HG03457 (cell line): ENCODE data around the gene EBI3.
"Not testable (repeated sequence)": the region's sequence is repeated elsewhere in the genome, so short reads cannot be mapped to it uniquely, and the experiment has no call there.

Experiments used
- ATAC-seq: cut with Tn5 transposase; IDR thresholded peaks from one replicate; pipeline ENCODE4 v1.9.1; 2021; ENCODE audit warnings: moderate number of reproducible peaks; ENCODE audit not compliant: unreplicated experiment

Gene EBI3

DNA sequence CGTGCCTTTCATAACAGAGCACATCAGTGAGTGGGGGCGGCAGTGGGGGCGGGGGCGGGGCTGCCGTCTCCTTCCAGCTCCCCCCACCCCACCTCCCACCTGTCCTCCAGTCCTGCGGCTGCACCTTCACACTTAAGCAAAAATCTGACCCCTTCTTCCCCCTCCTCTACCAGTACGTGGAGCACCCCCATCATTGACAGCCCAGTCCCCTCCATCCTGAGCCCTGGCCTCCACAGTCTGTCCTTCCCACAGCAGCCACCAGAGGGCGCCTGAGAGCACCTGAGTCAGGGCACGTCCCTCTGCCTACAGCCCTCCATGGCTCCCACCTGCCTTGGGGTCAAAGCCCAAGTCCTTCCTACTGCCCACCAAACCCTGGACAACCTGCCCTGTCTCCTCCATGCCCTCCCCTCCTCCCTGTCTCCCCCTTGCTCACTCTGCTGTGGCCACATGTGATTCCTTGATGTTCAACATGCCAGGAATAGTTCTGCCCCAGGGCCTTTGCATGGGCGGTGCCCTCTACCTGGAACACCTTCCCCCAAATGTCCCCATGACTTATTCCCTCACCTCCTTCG lies 4.0 kb downstream of the EBI3 start:
- no peak for ATAC-seq

DNA sequence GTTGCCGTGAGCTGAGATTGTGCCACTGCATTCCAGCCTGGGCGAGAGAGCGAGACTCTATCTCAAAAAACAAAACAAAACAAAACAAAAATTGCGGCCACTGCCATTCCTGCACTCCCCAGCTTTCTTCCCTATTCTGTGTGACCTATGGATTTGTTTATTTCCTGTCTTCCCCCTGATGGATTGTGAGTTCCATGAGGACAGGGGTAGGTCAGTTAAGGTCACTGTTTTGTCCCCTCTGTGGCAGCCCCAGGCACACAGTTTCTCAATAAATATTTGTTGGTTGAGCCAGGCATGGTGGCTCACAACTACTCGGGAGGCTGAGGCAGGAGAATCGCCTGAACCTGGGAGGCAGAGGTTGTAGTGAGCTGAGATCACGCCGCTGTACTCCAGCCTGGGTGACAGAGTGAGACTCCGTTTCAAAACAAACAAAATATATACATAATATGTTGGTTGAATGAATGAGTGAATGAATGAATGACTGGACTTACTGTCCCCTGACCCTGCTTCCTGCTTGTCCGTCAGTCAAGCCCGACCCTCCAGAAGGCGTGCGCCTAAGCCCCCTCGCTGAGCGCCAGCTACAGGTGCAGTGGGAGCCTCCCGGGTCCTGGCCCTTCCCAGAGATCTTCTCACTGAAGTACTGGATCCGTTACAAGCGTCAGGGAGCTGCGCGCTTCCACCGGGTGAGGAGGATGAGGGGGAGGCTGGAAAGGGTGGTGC lies 5.0 kb downstream of the EBI3 start:
- ATAC-seq: no peak

DNA sequence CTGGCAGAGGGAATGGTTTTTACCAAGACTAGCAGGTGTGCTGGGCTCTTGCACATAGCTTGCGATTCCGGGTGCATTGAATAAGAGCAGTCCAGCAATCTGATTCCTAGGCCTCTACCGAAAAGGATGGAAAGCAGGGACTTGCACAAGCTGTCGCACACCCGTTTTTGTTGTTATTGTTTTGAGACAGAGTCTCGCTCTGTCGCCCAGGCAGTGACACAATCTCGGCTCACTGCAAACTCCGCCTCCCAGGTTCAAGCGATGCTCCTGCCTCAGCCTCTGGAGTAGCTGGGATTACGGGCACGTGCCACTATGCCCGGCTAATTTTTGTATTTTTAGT lies 5.5 kb downstream of the EBI3 start:
- no peak for ATAC-seq

DNA sequence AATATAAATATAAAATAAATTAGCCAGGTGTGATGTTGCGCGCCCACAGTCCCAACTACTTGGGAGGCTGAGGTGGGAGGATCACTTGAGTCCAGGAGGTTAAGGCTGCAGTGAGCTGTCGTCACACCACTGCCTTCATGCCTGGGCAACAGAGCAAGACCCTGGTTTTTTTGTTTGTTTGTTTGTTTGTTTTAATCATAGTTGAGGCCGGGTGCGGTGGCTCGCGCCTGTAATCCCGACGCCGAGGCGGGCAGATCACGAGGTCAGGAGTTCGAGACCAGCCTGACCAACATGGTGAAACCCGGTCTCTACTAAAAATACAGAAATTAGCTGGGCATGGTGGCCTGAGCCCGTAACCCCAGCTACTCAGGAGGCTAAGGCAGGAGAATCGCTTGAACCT lies 8.2 kb downstream of the EBI3 start:
- not testable (repeated sequence) for ATAC-seq

DNA sequence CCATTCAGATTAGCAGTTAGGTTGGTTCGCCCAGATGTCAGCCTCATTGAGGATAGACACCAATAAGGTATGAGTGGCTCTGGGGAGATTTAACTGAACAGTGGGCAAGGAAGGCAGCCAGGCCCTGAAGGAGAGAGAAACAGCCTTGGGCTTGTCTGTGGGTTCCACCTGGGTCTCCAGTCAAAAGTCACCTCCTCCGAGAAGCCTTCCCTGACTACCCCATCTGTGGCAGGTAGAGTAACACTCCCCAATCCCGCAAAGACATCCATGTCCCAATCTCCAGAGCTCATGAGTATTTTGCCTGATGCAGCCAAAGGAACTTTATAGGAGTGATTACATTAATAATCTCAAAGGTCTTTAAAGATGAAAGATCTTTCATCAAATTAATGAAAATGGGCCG lies 9.5 kb downstream of the EBI3 start:
- no peak for ATAC-seq

DNA sequence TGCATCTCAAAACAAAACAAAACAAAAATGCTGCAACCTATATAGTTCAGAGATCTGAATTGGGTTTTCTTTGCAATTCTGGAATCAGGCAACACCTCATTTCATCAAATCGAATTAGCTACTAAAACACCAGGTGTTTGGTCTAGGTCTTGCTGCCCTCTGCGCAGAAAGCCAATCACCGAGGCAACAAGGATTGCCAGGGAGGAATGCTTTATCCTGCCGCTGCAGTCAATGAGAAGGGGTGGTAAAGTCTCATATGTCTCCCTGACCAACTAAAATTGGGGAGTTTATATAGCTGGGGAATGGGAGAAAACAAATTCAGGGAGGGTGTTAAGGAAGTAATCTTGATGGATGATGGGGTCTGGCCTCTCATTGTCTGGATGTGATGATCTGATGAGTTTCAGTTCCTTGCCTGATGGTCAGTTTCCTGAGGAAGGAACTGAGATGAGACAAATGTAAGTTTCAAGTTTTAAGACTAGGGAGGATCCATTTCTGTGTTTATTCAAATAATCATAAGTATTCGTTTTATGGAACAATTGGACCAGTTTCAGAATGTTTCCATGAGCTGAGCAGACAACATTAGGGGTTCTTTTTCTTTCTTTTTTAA lies 12.6 kb downstream of the EBI3 start:
- no peak for ATAC-seq

DNA sequence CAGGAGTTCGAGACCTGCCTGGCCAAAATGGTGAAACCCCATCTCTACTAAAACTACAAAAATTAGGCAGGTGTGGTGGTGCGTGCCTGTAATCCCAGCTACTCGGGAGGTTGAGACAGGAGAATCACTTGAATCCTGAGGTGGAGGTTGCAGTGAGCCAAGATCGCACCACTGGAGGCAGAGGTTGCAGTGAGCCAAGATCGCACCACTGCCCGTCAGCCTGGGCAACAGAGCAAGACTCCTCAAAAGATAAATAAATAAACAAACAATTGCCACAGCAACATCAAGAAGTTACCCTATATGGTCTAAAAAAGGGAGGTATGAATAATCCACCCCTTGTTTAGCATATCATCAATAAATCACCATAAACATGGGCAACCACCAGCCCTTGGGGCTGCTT lies 16.6 kb downstream of the EBI3 start:
- not testable (repeated sequence) for ATAC-seq

DNA sequence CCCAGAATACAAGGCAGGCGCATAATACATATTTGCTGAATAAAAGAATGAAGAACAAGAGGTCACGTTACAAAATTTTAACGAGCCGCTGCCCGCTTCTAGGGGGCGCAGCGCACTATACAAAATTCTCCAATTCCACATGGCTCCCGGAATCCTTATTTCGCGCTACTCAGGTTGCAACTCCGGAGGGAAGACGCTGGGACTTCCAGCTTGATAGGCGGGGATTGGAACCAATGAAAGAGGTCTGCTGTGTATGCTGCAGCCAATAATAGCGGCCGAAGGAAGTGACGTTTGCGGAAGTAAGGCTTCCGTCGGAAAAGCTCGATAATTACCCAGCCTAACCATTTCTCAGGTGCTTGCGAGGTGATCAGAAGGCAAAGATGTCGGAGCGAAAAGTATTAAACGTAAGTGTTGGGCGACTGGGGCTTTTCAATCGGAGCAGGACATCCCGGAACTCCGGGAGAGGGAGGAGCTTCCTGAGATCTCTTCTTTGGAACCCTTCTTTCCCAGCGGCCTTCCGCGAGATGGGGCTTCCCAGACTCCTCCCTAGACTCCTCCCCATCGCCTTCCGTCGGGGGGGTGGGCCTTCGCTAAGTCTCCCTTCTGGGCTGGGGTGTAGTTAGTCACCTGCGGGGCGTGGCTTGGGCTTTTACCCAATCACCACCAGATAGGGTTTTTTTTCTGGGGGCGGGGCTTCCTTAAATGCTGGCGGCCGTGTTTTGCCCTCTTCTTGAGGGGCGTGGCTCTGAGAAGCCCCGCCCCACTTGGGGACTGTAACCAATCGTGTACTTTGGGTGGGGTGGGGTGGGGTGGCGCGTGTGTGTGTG lies 17.7 kb downstream of the EBI3 start, which contains the start of gene YJU2:
TSS of gene YJU2 (plus strand) at position 314 of the 827 bp plus-strand sequence. CDS start at position 381, 67 bp downstream.
- ATAC-seq: peak; percentile 64

DNA sequence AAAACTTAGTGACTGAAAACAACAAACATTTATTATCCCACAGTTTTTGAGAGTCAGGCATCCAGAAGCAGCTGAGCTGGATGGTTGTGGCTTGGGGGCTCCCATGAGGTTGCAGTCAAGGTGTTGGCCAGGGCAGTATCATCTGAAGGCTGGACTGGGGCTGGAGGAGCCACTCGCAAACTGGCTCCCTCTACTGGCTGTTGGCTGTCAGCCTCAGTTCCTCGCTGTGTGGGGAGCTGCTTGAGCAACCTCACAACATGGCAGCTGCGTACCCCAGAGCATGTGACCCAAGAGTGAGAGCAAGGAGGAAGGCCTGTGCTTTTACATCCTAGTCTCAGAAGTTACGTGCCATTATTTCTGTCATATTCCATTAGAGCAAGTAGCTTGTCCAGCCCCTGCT lies 27.2 kb downstream of the EBI3 start:
- no peak for ATAC-seq

DNA sequence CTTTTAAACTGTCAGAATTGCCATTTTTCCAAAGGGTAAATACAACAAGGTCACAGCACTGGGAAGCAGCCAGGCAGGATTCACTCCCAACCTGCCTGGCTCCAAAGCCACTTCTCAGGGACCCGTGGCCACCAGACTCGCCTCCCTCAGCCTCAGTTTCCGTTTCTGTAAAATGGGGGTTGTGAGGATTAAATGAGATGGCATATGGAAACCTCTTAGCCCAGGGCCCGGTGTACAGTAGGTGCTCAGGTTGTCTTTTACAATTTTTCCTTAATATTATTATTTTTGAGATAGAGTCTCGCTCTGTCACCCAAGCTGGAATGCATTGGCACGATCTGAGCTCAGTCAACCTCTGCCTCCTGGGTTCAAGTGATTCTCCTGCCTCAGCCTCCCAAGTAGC lies 27.7 kb downstream of the EBI3 start:
- no peak for ATAC-seq

DNA sequence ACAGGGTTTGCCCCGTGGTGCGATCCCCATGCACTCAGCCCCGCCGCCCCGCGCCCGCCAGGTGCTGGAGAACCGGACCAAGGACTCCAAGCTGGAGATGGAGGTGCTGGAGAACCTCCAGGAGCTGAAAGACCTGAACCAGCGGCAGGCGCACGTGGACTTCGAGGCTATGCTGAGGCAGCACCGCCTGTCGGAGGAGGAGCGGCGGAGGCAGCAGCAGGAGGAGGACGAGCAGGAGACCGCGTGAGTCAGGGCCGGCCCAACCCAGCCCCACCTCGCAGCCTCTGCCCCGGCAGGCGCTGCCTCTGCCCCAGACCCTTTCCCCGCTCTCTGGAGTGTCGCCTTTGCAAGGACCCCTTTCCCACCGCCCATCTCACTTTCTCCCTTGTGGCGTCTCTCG lies 28.9 kb downstream of the EBI3 start:
- ATAC-seq: no peak

DNA sequence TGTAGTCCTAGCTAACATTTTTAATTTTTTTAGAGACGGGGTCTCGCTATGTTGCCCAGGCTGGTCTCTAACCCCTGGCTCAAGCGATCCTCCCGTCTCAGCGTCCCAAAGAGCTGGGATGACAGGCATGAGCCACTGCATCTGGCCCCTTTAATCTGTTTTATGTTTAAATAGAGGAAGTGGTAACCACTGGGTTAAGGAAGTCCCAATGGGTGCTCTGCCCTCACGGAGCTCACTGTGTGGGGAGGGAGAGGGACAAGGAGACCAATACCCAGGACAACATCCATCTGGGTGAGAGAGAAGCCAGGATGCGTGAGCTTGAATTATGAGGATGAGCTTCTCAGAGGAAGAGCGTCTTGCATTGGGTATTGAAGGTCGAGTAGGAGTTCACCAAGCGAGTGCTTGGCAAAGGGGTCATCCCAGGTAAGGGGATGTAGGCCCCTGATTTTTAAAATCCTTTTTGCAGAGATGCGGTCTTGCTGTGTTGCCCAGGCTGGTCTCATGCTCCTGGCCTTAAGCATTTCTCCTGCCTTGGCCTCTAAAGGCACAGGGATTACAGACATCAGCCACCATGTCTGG lies 31.4 kb downstream of the EBI3 start:
- no peak for ATAC-seq

DNA sequence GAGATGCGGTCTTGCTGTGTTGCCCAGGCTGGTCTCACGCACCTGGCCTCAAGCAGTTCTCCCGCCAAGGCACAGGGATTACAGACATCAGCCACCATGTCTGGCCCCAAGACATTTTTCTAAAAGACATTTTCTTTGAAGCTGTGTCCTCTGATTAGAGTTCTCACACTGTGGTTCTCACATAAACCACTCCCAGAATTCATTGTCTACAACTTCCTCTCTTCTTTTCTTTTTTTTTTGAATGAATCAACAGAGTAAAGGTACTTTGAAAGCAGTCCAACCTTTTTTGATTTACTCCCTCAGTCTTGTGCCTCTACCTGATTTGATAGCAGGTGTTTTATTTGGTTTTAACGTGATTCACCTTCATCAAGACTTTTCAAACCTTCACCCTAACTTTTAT lies 35.5 kb downstream of the EBI3 start:
- ATAC-seq: no peak

DNA sequence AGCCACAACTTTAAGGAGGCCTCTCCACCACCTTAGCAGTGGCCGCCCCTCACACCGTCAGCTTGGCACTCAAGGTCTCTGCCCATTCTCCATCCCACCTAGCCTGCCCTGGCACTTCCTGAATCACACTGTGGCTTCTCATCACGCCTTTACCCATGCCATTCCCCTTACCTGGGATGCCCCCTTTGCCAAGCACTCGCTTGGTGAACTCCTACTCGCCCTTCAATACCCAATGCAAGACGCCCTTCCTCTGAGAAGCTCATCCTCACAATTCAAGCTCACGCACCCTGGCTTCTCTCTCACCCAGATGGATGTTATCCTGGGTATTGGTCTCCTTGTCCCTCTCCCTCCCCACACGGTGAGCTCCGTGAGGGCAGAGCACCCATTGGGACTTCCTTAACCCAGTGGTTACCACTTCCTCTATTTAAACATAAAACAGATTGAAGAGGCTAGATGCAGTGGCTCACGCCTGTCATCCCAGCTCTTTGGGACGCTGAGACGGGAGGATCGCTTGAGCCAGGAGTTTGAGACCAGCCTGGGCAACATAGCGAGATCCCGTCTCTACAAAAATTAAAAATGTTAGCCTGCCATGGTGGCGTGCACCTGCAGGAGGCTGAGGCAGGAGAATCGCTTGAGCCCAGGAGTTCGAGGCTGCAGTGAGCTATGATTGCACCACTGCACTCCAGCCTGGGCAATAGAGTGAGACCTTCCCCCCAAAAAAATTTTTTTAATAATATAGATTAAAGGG lies 37.1 kb downstream of the EBI3 start:
- no peak for ATAC-seq

DNA sequence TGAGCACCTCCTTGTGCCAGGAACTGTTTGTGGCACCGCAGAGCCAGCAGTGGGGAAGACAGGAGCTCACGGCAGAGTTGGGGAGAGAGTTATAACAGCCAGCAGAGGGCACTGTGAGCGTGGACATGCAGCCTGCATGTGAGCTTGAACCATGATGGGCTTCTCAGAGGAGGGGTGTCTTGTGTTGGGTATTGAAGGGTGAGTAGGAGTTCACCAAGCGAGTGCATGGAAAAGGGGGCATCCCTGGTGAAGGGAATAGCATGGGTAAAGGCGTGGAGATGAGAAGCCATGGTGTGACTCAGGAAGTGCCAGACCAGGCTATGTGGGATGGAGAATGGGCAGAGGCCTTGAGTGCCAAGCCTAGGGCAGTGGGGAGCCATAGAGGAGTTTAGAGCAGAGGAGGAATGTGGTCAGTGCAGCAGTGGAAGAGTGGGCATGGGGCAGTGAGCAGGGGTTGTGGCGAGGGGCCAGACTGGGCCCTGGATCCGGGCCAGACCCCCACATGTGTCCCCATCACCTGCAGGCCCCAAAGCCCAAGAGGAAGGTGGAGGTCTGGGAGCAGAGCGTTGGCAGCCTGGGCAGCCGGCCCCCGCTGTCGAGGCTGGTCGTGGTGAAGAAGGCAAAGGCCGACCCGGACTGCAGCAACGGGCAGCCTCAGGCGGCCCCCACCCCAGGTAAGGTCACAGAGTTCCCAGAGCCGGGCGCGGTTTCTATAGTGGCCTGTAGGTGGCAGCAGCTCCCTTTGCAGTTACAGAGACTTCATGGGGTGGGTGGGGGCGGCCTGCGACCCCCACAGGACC lies 38.0 kb downstream of the EBI3 start:
- ATAC-seq: no peak

DNA sequence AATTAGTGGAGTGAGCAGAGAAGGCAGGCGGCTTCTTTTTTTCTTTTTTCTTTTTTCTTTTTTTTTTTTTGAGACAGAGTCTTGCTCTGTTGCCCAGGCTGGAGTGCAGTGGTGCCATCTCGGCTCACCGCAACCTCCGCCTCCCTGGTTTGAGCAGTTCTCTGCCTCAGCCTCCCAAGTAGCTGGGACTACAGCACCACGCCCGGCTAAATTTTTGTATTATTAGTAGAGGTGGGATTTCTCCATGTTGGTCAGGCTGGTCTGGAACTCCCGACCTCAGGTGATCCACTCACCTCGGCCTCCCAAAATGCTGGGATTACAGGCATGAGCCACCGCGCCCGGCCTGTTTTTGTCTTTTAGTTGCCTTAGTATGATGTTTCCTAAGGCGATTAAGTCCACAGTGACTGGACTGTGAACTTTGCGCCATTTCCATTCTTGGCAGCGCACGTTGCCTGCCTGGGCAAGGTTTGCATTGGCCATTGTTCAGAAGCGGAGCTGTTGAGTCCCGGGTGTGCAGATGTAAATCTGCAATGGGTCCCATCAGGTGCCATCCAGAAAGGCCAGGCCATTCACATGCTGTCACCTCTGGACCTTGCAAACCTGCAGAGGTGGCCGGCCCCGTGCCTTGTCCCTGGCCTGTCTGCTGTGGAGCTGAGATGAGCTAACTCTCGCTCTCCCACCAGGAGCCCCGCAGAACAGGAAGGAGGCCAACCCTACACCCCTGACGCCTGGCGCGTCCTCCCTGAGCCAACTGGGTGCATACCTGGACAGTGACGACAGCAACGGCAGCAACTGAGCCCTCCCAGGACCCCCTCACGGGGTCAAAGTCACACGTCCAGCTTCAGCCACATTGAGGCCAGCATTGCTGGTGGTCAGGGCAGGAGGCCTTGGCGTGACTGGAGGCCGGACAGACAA lies 38.8 kb downstream of the EBI3 start:
- no peak for ATAC-seq

DNA sequence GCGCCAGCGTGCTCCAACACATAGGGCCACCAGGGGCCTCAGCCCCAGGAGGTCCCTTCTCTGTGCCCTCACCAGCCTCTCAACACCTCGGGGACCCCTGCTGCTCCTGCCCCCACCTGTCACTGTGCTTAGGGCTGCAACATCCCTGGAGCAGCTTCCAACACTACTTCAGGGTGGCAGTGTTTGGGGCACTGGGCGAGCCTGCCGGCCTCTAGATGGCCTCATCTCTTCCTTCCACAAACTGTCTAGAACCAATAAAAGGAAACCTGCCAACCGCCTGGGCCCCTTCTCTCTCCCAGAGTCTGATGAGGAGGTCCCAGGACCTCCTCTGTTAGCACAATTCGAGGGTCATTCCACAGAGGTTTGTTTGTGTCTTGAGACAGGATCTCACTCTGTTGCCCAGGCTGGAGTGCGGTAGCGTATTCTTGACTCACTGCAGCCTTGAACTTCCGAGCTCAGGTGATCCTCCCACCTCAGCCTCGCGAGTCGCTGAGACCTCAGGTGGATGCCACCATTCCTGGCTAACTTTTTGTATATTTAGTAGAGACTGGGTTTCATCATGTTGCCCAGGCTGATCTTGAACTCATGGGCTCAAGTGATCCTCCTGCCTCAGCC lies 39.6 kb downstream of the EBI3 start:
- ATAC-seq: no peak

DNA sequence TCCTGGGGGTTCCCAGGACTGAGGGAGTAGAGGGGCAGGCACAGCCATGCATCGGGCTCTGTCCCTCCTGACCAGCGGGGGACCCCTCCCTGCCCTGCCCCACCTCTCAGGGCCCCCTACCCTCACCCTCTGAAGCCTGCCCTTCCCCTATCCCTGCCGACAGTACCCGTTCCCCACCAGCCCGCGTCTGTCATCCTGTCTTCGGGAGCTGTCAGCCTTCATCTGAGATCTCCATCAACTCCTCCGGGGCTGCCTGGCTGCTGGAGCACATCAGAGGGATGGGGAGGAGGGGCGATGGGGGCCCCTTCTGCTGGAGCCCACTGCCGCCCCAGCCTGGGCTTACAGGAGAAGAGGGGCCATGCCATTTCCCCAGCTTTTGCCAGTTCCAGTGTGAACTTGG lies 43.6 kb downstream of the EBI3 start:
- ATAC-seq: no peak
